ENCODE measurements around the gene HDAC11. TPM values are rescaled to one million over a fixed set of nuclear protein-coding genes. Genes with fewer than 3 reads are reported as not detected.
A peak's percentile ranks its signal among the peaks of the same experiment; 100 is the strongest.

The HDAC11 gene
- total and polyA plus RNA-seq, 2 of the 13 experiments (the other 11 are each of a cell fraction or from before 2014, with no cell fraction given) = 13.7 to 33.1 TPM

DNA sequence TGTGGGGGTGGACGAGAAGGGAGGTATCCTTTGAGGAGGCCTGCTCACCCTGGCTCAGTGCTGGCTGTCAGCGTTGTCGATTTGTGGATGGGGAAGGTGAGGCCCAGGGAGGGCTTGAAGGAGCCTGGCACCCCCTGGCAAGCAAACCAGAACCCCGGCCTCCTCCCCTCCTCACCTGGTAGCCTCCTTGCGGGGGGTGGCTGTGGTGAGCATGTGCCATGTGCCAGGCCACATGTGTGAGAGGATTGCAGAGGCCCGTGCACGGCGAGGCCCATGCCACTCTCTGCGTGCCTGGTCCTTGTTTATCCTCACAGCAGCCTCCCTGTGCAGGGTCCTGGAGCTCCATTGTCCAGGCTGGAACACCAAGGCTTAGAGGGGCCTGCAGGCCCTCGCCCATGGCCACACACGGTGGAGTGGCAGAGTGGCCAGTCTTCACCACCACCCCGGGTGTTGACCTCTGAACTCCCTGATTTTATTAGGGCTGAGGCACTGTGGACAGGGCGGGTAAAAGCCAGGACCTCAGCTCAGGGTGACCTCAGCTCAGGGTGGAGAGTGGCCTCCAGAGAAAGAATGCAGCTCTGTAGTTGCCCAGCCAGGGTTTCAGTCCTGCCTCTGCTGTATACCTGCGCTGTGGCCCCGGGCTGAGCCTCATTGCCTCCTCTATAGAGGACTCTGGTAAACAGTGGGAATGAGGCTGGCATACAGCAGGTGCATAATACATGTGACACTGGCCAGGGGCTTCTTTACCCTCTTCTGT, 29.1 kb downstream of the HDAC11 start:
- CTCF ChIA-PET (ENCODE audit: low intra/inter-chr PET ratio, low total read pairs) = no interaction called here
- DNase-seq (ENCODE audit: low spot score) (no peak), FAIRE-seq (no peak), ATAC-seq (peak; percentile 47)
- no TSS peak for BruUV-seq (replicated peaks)
- H3K4me3 ChIP-seq (replicated peaks in 1 of 3; ENCODE audit: insufficient read depth in 1 of 3, low read depth in 2 of 3, low read length in 3 of 3) = no peak overlapping the region
- H3K27ac ChIP-seq (ENCODE audit: extremely low read length, insufficient read depth, low read length) = no peak overlapping the region
- H3K79me2 ChIP-seq (ENCODE audit: insufficient read depth, low read length) = no peaks in the 10 kb centered on the region
- peaks cover 3% of the 10 kb centered on the region; the same call in 1 of the 2 replicates for H4K20me1 ChIP-seq (ENCODE audit: insufficient read depth, low read length)
- 13% methylated on average over 6 of the region's 15 CpGs for WGBS (ENCODE audit: low lambda C conversion rate)
- no peaks in the 10 kb centered on the region for H3K9me3 ChIP-seq (ENCODE audit: low read length)
- H3K4me2 ChIP-seq (ENCODE audit: low read depth, low read length) = no peak overlapping the region
- H2AFZ ChIP-seq (ENCODE audit: low read length) = no peak overlapping the region
- in situ Hi-C loops (cut with HindIII; ENCODE audit: extremely low pct_ligation_motif_present, low pct_unique_long_range_greater_than_20kb) (no loop called here), intact Hi-C loops (cut with micrococcal nuclease; ENCODE audit: unreplicated experiment) (no loop called here)
- POLR2A ChIA-PET = no interaction called here
- TF ChIP-seq, protein P1, sequence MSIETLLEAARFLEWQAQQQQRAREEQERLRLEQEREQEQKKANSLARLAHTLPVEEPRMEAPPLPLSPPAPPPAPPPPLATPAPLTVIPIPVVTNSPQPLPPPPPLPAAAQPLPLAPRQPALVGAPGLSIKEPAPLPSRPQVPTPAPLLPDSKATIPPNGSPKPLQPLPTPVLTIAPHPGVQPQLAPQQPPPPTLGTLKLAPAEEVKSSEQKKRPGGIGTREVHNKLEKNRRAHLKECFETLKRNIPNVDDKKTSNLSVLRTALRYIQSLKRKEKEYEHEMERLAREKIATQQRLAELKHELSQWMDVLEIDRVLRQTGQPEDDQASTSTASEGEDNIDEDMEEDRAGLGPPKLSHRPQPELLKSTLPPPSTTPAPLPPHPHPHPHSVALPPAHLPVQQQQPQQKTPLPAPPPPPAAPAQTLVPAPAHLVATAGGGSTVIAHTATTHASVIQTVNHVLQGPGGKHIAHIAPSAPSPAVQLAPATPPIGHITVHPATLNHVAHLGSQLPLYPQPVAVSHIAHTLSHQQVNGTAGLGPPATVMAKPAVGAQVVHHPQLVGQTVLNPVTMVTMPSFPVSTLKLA (IDR thresholded peaks at IDR 0.05) = peak; percentile 85
- TF ChIP-seq HNRNPLL (IDR thresholded peaks at IDR 0.05; ENCODE audit: low read depth, low read length, poor library complexity, severe bottlenecking) (no peak), U2AF1 (optimal IDR thresholded peaks at IDR 0.05; ENCODE audit: low read depth, low read length) (no peak), ZNF781 (CRISPR knock-in tag; IDR thresholded peaks at IDR 0.05; ENCODE audit: borderline replicate concordance, not compliant biosample characterization) (no peak), NONO (IDR thresholded peaks at IDR 0.05) (no peak), NONO (CRISPR knock-in tag; conservative IDR thresholded peaks at IDR 0.05) (no peak), BCL6 (CRISPR knock-in tag; IDR thresholded peaks at IDR 0.05) (no peak), ZNF629 (CRISPR knock-in tag; conservative IDR thresholded peaks at IDR 0.05) (peak; percentile 20; the same call in 1 of the 2 replicates), ZKSCAN8 (CRISPR knock-in tag; IDR thresholded peaks at IDR 0.05; ENCODE audit: borderline replicate concordance) (peak; percentile 98), KDM3A (CRISPR knock-in tag; IDR thresholded peaks at IDR 0.05; ENCODE audit: low read depth) (no peak), ZNF792 (CRISPR knock-in tag; IDR thresholded peaks at IDR 0.05) (no peak), REPIN1 (CRISPR knock-in tag; IDR thresholded peaks at IDR 0.05; ENCODE audit: borderline replicate concordance, low read depth) (no peak)
- TF ChIP-seq, protein P2, sequence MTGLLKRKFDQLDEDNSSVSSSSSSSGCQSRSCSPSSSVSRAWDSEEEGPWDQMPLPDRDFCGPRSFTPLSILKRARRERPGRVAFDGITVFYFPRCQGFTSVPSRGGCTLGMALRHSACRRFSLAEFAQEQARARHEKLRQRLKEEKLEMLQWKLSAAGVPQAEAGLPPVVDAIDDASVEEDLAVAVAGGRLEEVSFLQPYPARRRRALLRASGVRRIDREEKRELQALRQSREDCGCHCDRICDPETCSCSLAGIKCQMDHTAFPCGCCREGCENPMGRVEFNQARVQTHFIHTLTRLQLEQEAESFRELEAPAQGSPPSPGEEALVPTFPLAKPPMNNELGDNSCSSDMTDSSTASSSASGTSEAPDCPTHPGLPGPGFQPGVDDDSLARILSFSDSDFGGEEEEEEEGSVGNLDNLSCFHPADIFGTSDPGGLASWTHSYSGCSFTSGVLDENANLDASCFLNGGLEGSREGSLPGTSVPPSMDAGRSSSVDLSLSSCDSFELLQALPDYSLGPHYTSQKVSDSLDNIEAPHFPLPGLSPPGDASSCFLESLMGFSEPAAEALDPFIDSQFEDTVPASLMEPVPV (CRISPR knock-in tag; IDR thresholded peaks at IDR 0.05) = no peak
- TF ChIP-seq, protein P3, sequence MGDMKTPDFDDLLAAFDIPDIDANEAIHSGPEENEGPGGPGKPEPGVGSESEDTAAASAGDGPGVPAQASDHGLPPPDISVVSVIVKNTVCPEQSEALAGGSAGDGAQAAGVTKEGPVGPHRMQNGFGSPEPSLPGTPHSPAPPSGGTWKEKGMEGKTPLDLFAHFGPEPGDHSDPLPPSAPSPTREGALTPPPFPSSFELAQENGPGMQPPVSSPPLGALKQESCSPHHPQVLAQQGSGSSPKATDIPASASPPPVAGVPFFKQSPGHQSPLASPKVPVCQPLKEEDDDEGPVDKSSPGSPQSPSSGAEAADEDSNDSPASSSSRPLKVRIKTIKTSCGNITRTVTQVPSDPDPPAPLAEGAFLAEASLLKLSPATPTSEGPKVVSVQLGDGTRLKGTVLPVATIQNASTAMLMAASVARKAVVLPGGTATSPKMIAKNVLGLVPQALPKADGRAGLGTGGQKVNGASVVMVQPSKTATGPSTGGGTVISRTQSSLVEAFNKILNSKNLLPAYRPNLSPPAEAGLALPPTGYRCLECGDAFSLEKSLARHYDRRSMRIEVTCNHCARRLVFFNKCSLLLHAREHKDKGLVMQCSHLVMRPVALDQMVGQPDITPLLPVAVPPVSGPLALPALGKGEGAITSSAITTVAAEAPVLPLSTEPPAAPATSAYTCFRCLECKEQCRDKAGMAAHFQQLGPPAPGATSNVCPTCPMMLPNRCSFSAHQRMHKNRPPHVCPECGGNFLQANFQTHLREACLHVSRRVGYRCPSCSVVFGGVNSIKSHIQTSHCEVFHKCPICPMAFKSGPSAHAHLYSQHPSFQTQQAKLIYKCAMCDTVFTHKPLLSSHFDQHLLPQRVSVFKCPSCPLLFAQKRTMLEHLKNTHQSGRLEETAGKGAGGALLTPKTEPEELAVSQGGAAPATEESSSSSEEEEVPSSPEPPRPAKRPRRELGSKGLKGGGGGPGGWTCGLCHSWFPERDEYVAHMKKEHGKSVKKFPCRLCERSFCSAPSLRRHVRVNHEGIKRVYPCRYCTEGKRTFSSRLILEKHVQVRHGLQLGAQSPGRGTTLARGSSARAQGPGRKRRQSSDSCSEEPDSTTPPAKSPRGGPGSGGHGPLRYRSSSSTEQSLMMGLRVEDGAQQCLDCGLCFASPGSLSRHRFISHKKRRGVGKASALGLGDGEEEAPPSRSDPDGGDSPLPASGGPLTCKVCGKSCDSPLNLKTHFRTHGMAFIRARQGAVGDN (CRISPR knock-in tag; IDR thresholded peaks at IDR 0.05) = 0 out of 2 replicates have a peak, but pooled peaks have one; percentile 13
- H3K27me3 ChIP-seq (ENCODE audit: control insufficient read depth in 1 of 2, insufficient read depth in 2 of 2, low read length in 2 of 2) = peaks cover 4 to 34% of the 10 kb centered on the region in 2 experiments
- H3K36me3 ChIP-seq (replicated peaks in 1 of 2; ENCODE audit: control insufficient read depth in 1 of 2, insufficient read depth in 2 of 2, low read length in 2 of 2) = peaks cover 0 to 2% of the 10 kb centered on the region in 2 experiments; a peak in 1 of 5 replicates
- H3K9ac ChIP-seq (ENCODE audit: insufficient read depth, low read depth, low read length) = no peak overlapping the region
- H3K4me1 ChIP-seq (ENCODE audit: insufficient read depth, low read length) = peaks cover 17% of the 10 kb centered on the region

Measured in HepG2 (cell line).